Retina (tissue), 1 donor: ENCODE data around the gene CENPVL3.
A peak's percentile ranks its signal among the peaks of the same experiment; 100 is the strongest.
"Not testable (repeated sequence)": the region's sequence is repeated elsewhere in the genome, so short reads cannot be mapped to it uniquely, and the experiment has no call there.

Source experiments
- DNase-seq: peaks from one replicate; pipeline ENCODE4 v3.0.0-alpha.2; 2016

The CENPVL3 gene

DNA sequence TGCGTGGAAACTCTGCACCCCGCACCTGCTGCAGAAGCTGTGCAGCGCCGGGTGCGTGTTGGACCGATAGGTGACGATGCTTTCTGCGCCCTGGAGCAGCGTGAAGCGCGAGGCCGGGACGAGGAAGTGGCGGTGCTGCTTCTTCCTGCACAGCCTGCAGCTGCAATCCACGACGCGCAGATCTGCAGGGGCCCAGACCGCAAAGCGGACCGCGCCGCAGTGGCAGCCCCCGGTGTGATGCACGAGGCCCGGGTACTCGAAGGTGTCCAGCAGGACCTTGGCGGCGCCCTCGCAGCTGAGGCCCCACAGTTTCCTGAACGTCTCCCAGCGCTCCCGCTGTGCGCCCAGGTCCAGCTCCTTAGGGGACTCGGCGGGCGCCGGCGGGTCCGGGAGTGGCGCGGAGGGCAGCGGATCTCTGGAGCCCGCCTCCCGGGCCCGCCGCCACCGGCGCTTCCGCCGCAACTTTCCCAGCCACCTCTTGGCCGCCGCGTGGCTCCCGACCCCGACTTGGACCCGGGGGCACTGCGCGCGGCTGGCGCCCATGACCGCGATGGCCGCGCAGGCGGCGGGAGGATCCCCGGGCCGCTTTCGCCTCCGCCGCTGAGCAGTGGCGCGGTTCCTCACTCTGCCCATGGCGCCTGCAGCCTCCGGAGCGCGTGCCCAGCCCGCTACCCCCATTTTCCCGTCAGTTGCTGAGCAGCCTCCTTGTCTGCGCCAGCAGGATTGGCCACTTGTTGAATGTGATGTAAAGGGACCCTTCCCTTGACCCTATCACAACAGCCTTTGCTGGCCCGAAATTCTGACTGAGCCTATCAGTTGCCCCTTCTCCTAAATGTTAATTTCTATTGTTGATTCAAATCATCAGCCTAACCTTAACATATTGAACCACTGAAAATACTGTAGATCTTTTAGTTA, at the start of gene CENPVL3:
CENPVL3 (minus strand) TSS at position 672 of the 915 bp plus-strand sequence; CDS start at position 633, 39 bp downstream.
- DNase-seq = peak; percentile 76

DNA sequence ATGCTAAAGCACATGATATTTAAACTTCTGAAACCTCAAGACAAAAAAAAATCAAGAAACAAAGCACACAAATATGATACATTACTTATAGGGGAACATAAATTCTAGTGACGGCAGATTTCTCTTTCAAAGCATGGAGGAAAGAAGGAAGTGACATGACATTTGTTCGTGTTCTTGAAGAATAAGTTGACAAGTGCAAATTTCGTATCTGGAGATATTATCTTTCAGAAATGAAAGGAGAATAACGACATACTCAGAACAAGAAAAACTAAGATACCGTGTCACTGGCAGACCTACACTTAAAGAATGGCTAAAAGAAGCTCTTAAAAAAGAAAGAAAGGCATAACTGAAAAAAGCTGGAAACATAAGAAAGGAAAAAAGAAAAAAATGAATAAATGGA, 47.3 kb upstream of the CENPVL3 start:
- no peak for DNase-seq

DNA sequence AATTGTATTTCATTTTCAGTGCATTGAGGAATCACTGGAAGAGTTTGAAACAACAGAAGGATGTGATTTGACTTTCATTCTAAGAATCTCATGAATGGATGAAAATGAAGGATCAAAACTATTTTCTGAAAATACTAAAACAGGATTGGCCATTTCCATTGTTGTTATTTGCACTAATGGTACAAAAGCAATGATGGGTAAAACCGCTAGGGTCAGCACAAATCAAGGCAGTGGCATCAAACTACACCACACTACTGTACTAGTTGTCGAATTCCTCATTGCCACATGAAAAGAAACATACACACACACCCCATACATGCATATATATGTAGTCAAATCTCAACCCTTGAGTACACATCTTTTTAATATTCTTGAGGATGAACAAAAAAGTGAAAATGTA, 24.7 kb upstream of the CENPVL3 start:
- no peak for DNase-seq

DNA sequence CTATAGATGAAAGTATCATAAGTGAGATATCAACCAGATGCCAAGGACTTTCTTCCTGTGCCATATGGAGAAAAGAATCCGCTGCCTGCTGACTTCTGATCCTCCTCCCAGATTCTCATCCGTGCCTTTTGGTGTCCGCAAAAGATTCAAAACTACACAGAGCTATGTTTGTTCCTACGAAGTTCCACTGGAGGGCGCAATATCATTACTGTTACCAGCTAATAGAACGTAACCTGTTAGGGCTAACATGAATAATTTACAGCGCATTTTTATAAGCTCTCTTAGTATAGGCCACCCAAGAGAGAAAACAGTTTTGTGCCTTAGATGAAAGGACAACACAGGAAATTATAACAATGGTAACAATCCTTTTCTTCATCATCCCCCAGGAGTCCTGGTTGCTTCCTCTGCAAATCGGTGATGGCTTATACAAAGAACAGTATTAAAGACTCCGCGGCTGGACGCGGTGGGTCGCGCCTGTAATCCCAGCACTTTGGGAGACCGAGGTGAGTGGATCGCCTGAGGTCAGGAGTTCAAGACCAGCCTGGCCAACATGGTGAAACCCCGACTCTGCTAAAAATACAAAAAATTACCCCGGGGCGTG, 22.8 kb upstream of the CENPVL3 start:
- DNase-seq = peak; percentile 52

DNA sequence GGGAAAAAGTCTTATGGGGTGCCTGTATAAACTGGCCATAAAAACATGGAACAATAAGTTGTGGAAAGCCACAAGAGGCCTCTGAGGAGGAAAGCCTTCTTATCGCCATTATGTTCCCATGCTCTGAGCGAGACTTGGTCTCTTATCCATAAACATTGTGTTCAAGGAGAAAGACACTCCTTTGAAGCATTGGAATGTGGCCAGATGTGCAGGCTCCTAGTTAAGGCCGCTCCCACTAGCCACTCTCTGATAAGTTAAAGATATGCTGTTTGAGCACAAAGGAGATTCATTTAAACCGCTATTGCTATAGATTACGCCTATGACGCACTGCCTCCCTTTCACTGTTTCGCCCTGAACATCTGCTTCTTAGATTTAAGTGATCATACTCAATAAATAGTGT, 17.8 kb upstream of the CENPVL3 start:
- DNase-seq = not testable (repeated sequence)

DNA sequence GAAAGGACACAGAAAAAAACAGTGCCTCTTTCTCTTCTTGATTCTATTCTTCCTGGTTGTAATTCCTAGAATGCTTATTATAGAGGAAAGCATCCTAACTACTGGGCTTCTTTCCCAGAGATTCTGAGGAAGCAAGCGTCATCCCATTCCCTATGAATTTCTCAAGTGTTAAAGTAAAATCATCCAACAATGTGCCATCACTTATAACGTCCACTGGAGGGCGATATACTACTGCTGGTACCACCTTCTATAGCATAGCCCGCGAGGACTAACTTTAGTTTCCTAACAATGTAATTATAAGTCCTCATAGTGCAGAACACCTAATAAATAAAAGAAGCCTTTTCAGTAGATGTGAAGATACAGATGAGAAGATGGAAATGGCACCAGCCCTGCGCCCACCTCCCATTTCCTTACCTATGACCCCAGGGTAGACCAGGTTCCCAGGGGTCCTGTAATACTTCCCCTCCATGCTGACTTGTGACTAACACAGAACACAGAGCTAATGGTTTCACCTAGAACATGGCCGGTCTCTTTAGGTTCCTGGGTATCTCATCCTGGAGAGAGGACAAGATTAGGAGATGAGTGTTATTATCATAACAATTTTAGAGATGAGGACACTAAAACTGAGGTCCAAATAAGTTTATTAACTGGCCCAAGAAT, 4.2 kb downstream of the CENPVL3 start:
- DNase-seq = peak; percentile 40

DNA sequence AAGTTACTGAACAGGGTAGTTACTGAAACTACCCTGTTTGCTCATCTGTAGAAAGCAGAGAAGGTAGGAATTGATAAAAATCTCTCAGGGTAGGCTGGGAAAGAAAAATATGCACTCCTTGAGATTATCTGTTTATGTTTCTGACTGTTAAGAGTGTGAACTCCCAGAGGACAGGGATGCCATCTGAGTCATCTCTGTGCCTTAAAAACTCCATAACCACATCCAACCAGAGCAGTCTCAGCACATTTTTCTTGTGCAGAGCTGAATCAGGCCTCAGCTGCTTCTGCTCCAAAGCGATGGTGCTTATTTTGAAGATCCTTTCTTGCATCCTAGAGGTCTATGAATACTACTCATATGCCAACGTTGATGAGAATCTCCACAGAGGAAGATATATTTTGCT, 9.9 kb downstream of the CENPVL3 start:
- DNase-seq = no peak

DNA sequence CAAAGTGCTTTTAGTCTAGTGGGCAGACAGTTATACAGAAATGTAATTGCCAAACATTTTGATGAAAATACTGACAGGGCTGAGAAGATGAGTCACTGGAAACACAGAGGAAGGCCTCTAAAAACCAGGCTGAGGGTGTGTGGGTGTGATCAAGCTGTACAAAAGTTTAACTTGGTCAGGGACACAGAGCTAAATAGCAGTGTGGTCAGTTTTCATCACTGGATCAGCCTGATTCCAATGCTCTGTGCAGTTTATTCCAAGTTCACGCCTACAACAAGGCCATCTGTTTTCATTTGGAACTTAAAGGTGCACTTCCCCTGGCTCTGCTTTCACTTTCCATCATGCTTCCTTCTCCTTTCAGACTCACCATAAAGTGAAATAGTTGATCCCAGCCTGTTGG, 10.6 kb downstream of the CENPVL3 start:
- DNase-seq = no peak

DNA sequence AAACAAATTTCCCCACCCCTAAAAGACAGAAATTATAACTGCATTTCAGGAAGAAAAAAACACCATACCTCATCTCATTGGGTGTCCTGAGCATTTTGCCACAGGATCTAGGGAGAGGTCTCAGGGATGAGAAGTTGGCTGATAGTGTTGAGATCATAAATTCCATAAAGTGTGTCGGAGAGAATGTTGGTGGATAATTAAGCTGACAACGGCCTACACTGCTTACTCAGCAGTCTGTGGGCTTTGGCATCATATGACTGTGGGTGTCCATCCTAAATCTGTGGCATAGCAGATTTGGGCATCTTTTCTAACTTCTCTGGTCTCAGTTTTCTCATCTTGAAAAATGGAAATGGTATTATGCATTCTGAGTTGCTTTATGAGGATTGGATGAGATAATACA, 12.3 kb downstream of the CENPVL3 start:
- DNase-seq = no peak

DNA sequence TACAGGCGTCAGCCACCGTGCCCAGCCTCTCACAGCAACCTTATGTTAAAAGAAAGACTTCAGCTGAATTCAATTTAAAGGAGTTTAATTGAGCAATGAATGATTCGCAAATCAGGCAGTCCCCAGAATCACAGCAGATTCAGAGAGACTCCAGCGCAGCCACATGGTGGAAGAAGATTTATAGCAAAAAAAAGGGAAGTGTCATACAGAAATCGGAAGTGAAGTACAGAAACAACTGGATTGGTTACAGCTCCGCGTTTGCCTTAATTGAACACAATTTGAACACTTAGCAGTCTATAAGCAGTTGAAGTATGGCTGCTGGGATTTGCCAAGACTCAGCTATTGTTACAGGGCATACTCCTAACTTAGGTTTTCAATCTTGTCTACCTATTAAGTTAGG, 19.8 kb downstream of the CENPVL3 start:
- DNase-seq = no peak

DNA sequence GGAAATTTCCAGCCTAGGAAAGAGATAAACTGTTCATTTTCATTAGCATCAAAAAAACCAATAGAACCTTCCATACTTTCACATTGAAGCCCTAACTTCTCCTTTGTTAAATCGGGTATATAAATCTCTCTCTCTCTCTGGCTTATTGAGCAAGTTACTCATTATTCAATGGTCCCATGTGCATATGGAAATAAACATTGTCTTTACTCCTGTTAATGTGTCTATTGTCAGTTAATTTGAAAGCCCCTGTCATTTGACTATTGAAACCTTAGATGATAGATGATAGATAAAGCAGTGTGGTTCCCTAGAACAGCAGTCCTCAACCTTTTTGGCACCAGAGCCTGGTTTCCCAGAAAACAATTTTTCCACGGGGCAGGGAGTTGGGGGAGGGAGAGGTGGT, 46.8 kb downstream of the CENPVL3 start:
- no peak for DNase-seq

DNA sequence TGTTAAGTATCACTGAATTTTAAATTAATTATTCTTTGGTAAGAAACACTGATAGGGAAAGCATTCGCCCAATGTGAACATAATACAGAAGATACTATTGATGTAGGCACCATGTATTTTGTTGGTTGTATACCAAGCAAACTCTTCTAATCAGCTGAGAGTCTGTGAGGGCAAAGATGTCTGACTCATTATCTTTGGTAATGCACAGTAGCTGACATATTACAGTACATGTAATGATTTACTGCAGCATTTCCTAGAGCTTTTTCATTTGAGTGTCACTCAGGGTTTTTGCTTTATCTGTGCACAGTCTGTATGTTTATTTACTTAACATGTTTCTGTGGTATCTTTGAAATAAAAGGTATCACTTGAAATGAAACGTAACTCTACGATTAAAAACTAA, 49.2 kb downstream of the CENPVL3 start:
- no peak for DNase-seq

DNA sequence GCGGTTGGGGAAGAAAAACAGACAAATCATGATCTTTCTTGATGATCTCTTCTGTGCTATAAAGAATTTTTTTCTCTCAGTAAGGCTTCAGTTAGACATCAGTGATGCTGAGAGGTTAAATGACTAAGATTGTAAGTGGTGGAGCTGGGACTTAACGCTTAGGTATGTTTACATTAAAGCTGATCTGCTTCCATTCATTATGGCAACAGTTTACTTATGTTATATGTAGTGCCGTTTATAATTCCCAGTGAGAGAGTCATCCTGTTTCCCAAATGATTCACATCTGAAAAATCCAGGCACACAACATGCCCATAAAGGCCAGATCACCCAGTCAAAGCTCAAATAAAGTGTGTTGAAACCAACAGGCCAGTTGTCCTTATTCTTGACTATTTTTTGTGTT, 50.1 kb downstream of the CENPVL3 start:
- no peak for DNase-seq
